Testis (tissue), 2 donors: ENCODE results near the gene ZNF688.

Experiments used
- CTCF ChIP-seq, 3 experiments: fragments of 450-650 bp in 2 of 3; fragments of 200-600 bp in 1 of 3; sonication (generic) in 1 of 3; IDR thresholded peaks; one replicate each; pipeline ENCODE4 v1.5.1; 2016 to 2019; ENCODE audit warnings: antibody characterized with exemption in 3 of 3, mild to moderate bottlenecking in 2 of 3, moderate library complexity in 1 of 3
- POLR2A ChIP-seq: fragments of 450-650 bp; IDR thresholded peaks from one replicate; pipeline ENCODE4 v1.6.1; 2017; ENCODE audit warnings: antibody characterized with exemption, mild to moderate bottlenecking, moderate library complexity

GRCh38 chr16:30602616-30603277, 31.2 kb upstream of the ZNF688 start:
- no peak for TF ChIP-seq CTCF (IDR thresholded peaks at IDR 0.05)
- no peak for TF ChIP-seq POLR2A
